ENCODE measurements around the gene CALN1.
"Not testable (repeated sequence)": the region's sequence is repeated elsewhere in the genome, so short reads cannot be mapped to it uniquely, and the experiment has no call there.

Gene CALN1

DNA sequence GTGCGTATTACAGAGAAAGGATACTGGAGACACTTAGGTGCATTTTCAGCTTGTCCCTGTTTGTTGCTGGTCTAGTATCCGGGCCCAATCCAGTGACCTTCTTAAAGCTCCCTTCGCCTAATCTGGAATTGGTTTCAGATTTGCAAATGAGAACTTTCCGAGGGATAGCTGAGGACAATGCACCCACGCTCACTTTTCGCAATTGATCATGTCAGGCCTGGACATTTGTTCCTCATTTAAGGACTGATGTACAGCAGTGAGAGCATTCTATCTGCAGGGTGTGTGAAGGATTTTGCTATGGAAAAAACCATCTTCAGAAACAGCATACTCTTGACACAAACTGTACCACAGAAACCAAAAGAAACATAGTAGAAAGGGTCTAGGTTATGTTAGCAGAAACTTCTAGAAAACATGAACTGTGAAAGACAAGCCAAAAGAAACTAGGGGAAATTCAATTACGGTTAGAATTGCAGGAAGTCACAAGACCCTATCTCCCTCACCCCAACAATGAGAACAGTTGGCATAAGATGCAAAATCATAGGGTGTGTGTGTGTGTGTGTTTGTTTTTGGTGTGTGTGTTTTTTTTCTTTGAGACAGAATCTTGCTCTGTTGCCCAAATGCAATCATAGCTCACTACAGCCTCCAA lies 331.1 kb downstream of the CALN1 start:
- DNase-seq, result no peak

DNA sequence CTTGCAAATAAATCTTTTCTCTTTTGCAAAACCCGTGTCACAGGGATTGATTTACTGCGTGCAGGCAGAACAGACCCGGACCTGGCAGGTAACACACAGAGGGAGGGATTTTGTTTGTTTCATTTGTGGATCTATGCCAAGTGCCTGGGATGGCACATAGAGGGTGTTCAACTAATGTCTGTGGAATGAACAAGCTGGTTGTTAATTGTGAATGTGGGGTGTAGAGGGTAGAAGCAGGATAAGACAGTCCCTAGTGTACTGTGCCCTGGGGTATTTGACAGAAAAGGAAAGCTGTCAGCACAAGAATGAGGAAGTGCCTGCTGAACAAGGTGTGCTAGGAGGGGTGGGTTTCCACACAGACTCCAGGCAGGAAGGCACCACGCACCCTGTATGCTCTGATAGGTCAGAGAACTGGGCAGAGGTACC lies 331.8 kb downstream of the CALN1 start:
- DNase-seq, result no peak

DNA sequence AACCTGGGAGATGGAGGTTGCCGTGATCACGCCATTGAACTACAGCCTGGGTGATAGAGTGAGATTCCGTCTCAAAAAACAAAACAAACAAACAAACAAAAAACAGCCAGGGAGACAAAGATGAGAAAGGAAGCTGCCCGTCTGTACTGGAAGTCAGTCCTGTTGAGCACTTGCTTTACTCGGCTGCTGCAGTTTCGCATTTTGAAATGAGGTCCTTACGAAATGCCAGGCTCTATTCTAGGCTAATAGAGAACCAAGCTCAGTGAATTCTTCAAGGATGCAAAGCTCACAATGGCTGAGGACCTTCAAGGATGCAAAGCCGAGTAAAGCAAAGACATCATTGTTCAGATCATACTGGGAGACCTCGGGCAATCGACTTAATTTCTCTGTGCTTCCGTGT lies 333.3 kb downstream of the CALN1 start:
- no peak for DNase-seq

DNA sequence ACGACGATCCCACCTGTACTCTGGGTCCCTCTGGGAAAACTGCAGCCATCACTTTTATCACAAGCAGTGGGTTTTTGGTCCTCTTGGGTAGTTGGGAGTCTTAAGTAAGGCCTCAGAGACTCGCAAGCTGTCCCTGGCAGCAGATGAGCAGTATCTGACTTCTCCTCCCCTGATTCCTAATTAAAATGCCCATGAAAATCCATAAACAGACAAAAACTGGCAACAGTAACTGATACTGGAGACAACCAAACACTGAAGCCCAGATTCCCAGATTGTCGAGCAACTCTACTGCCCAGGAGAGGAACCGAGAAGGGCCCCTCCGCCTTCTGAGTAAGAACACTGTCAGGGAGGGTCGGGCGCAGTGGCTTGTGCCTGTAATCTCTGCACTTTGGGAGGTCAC lies 333.8 kb downstream of the CALN1 start:
- no peak for DNase-seq

DNA sequence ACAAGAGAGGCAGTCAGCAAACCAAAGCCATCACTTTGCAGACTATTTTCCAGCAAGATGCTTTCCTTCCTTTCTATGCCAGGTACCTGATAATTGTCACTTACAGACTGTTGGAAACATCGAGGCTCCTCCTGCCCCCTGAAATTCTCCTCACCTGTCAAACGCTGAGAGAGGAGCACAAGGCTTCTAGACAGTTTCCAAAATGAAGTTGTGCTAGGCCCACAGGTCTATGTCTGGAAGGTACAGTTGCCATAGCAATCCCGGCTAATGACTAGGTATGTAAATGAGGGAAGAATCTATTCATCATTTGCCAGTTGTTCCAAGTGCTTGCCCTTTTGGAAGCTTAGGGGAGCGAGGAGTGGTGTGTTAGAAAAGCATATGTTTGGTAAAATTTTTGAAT lies 334.4 kb downstream of the CALN1 start:
- DNase-seq, result no peak

DNA sequence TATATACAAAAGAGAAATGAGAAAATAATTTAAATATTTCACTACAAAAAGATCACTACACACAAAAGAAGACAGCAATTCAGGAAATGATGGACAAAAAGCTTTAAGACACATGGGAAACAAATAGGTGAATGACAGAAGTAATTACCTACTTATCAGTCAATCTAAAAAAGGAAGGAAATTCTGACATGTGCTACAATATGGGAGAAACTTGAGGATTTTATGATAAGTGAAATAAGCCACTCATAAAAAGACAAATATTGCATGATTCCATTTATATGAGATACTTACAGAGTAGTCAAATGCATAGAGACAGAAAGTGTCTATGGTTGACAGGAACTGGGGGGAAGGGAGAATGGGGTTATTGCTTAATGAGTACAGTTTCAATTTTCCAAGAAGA lies 339.2 kb downstream of the CALN1 start:
- DNase-seq, result no peak

DNA sequence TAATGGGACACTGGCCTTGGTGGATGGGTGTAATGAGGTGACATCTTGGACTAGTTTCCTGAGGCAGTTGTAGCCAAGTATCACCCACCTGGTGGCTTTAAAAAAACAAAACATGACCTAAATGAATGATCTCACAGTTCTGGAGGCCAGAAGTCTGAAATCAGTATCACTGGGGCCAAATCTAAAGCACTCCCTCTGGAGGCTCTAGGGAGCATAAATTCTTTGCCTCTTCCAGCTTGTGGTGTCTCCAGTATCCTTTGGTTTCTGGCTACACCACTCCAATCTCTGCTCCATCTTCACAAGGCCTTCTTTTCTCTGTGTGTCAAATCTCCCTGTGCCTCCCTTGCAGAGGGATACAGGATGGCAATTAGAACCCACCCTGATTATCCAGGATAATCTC lies 342.9 kb downstream of the CALN1 start:
- no peak for DNase-seq

DNA sequence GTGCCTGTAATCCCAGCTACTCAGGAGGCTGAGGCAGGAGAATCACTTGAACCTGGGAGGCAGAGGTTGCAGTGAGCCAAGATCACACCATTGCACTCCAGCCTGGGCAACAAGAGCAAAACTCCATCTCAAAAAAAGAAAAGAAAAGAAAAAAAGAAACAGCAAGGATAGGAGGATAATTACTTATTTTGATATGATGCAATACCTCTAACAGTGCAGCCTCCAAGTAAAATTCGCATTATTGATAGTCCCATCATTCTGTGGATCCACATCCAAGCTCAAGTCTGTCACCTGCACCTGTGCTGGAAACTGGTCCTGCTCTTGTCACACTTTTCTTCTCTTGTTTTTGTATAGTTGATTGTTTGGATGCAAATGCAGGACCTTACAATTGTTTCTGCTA lies 346.4 kb downstream of the CALN1 start:
- DNase-seq, result not testable (repeated sequence)

DNA sequence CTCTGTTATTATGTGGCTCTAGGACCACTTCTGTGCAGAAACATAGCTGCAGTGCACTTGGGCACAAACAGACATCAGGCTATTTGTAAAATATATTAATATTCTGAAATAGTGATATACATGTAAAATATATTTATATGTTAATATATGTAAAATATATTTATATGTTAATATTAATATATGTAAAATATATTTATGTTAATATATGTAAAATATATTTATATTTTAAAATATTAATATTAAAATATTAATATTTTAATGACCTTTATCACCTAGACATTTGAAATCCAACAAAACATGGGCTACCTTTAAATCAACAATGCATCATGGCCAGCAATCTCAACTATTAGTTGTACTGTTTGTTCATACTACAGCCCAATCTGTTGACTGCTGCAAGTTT lies 347.2 kb downstream of the CALN1 start:
- DNase-seq, result no peak

DNA sequence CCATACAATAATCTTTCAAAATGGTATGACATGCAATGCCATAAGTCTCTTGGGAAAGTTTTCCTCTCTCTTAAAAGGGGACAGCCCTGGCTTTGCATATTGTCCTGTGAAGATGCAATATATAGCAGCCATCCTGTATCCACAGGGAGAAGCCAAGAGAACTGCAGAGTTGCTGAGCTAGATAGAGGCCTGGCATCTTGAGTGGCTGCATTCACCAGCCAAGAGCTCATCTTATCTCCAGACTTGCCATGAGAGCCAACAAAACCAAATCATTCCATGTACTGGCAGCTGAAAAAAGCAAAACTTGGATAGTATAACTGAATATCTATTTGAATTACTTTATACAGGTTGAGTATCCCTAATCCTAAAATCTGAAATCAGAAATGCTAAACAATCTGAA lies 348.8 kb downstream of the CALN1 start:
- DNase-seq, result no peak

DNA sequence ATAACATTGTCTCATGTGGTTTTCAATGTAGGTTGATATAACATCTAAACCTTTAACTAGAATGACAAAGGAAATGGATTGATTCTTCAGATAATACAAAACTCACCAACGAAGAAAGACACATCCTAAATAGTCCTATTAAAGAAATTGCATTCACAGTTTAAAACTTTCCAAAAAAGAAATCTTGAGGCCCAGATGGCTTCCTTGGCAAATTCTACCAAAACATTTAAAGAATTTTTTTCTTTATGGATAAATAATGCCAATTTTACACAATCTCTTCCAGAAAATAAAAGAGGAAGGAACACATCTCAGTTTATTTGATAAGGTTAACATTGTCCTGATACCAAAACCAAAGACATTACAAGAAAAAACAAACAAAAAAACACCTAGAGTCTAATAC lies 349.5 kb downstream of the CALN1 start:
- no peak for DNase-seq

DNA sequence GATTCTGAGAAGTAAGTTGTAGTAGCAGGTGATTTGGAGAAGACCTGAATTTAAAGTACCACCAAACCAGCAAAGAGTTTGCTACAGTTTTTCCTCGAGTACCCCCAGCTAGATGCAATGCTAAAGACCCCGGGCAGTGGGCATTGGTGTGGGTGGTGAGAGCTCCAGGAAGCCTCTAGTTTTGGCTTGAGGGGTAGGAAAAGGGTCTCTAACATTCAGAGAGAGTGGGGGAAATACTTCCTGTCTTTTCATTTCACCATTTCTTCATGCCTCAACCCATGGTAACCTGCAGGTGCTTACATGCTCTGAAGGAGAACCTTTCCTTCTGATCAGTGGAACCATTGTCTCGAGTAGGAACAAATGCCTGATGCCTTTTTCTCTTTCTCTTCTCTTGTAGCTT lies 352.2 kb downstream of the CALN1 start:
- DNase-seq, result no peak

DNA sequence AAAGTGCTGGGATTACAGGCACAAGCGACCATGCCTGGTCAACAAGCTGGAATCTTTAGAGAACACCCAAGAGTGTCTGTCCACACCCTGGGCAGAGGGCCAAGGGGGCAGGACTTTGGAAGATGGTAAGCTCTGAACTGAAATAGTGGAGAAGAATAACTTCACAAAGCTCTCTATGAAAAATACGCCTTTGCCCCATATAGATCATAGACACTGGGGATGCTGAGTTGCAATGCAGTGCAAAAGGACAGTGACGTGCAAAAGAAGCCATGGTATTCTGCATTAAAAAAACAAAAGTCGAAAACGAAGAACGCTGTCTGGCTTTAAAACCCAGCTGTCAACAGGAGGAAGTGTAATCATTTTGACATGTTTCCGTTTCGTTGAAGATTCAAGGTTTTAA lies 353.6 kb downstream of the CALN1 start:
- DNase-seq, result no peak

DNA sequence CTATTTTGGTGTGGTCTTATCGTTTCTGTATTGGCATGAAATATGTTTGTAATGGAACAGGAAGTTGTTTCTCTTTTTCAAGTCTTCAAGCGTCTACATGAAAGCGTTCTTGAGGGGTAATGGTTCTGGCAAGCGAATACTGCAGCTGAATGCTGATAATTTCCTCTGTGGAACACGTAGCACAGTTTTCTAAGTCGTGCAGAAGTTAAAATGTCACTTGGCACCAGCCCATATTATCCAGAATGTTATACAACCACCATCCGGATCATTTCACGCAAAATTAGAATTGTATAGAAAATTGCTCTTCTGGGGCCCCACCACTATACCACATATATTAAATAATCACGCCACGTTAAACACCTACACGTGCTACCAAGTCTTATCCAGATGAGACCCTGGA lies 354.3 kb downstream of the CALN1 start:
- DNase-seq, result no peak

DNA sequence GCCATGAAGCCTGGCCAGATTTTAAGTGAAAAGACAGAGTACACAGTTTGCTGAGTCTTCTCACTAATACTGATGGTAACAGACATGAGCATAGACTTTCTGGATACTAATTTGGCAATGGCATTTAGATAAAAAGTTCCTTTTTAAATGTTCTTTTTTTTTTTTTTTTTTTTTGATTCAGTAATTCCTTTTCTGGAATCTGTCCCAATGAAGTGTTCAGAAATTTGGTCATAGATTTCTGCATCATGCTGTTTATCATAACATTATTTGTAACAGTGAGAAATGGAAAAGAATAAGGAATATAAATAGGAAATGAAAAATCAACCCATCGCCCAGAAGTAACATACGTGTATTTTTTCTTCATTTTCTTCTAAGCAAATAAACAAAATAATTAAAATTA lies 354.9 kb downstream of the CALN1 start:
- DNase-seq, result no peak

DNA sequence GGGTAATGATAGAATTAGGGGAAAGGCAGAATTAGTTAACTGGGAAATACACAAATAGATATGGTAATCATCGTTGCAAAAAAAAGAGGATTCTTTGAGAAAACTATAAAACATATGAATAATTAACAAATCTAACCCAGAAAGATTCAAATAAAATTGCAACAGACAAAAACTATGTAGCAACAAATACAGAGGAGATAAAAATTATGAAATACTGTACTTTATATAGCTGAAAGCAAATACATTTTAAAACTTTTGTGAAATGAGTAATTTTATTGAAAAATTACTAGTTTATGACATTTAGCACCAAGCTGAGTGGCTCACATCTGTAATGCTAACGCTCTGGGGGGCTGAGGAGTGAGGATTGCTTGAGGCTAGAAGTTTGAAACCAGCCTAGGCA lies 356.7 kb downstream of the CALN1 start:
- no peak for DNase-seq

DNA sequence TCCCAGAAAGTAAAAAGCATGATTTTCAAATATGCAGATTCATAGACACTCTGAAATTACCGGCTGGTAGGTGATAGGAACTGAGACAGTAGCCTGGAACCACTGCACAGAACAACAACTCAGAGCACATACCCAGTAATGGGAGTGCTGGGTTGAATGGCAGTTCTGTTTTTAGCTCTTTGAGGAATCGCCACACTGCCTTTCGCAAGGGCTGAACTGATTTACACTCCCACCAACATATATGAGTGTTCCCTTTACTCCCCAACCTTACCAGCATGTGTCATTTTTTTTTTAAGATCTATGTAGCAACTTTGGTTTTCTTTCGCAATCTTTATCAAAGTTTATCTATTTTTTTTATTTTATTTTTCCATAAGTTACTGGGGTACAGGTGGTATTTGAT lies 358.8 kb downstream of the CALN1 start:
- no peak for DNase-seq

DNA sequence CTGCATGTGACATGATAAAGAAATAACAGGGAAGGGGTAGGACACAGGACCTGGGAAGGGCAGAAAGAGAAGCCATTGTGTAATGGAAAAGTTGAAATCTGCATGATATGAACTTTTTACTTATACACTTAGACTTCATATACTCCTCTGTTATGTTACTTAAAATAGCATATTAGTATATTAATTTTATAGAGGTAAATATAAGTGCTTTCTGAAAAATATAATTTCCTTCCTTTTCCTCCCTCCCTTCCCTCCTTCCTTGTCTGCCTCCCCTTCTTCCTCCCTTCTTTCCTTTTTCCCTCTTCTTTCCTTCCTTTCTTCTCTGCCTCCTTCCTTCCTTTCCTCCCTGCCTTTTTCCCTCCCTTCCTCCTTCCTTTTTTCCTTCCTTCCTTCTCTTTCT lies 363.7 kb downstream of the CALN1 start:
- no peak for DNase-seq

DNA sequence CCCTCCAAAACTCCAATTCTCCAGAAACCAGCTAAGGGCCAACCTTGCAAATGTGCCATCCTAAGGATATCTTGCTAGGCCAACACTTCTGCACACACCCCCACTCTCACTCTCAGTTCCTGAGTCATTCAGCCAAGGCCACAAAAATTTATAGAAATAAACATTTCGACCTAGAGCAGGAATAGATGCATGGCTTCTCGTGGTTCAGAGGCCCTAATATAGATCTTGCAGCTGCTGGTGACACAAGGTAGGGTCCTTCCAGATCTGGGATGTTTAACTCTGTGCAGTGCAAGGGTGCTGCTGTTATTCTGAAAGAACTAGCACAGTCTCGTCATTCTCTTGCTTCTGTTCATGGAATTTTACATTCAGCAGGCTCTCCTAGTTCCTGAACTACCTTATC lies 369.3 kb downstream of the CALN1 start:
- no peak for DNase-seq

DNA sequence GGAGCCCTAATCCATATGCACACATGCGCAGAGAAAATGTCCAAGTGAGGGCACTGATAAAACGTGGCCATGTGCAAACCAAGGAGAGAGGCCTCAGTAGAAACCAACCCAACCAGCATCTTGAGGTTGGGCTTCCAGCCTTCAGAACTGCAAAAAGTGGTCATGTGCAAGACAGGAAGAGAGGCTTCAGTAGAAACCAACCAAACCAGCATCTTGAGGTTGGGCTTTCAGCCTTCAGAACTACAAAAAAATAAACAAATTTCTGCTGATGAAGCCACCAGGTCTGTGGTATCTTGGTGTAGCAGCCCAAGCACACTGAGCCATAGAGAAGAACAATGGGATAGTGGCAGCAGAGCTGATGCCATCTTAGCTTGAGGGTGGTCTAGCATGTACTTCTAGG lies 371.5 kb downstream of the CALN1 start:
- no peak for DNase-seq

DNA sequence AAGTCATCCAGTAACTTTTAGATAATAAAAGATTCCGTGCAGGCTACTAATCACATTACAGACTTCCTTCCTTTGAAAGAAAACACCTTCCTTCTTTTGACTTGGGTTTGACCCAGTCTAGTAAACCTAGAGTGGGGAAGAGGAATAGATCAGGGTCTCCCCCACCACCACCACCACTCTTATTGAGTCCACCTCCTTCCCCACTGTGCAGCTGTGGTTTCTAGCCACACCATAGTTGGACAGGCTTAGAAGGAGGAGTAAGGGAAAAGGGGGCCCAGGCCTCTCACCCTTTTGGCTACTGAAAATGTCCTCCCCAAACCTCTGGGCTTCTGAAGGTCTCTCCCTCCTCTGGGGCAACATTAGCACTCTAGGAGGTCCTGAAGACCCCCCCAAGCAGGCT lies 372.7 kb downstream of the CALN1 start:
- DNase-seq, result no peak

DNA sequence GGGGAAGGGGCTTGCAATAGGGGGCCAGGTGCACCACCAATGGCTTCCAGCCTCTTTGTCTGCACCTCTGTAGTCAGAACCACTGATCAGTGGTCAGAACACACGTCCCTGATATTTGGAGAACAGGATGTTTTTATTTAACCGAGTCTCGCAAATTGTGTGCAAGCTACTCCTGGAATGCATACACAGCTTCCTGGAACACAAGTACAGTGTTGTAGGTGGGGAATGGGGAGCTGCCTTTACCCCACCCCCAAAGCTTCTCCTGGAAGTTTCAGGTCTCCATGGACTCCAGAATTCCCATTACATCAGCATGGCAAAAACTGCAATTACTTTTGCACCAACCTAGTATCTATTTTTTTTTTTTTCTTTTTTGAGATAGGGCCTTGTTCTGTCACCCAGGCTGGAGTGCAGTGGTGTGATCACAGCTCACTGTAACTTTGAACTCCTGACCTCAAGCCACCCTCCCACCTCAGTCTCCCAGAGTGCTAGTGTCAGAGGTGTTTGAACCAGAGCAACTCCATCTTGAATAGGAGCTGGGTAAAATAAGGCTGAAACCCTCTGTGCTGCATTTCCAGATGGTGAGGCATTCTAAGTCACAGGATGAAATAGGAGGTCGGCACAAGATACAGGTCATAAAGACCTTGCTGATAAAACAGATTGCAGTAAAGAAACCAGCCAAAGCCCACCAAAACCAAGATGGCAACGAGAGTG lies 374.0 kb downstream of the CALN1 start:
- DNase-seq, result no peak

DNA sequence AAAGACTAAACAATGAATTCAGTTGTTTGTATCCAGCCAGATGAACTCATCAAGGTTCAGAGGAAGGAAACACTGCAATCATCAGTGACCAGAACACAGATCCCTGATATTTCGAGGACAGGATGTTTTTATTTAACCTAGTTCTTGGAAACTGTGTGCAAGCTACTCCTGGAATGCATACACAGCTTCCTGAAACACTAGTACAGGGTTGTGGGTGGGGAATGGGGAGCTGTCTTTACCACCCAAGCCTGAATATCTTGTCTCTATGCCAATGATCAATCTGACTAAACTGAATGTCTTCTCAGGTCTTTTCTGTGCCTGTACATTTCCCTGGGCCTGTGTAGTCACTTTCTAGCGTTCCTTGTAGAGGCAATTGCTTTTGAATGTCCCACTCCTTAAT lies 374.6 kb downstream of the CALN1 start:
- DNase-seq, result no peak

DNA sequence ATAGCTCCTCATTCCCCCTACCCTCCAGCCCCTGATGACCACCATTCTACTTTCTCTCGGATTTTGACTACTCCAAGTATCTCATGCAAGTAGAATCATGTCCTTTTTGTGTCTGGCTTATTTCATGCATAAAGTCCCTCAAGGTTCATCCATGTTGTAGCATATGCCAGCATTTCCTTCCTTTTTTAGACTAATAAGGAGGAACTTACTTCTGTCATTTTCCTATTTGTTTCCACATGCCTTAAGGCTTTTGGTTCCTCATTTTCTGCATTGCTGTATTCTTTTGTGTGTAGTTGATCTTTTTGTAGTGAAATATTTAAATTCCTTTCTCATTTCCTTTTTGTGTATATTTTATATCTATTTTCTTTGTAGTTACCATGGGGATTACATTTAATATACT lies 376.9 kb downstream of the CALN1 start:
- no peak for DNase-seq

DNA sequence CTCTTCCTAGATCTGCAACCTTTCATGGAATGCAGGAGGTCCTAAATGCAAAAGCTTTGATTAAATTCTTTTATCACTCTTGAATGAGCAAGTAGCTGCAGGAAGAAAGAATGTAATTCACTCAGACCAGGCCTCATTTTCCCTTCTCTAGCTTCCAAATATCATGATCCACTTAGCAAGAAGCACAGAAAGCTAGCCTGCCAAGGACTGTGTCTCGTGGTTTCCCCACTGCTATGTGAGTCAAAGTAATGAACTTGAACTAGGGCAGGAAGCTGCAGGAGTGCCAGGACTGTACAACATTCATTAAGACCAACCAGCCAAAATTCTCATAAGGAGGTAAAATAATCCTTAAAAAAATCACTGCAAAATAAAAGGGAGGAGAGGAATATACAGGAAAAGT lies 379.2 kb downstream of the CALN1 start:
- no peak for DNase-seq

Measured in NCI-H2081 (cell line).